NCI-H1930 (cell line): ENCODE results near the gene SMARCC2.
"Not testable (repeated sequence)": the region's sequence is repeated elsewhere in the genome, so short reads cannot be mapped to it uniquely, and the experiment has no call there.

Source experiments
- DNase-seq, 2 experiments: peaks; one replicate each; lab custom pipeline; 2025; lab: John Stamatoyannopoulos, UW

Gene SMARCC2

DNA sequence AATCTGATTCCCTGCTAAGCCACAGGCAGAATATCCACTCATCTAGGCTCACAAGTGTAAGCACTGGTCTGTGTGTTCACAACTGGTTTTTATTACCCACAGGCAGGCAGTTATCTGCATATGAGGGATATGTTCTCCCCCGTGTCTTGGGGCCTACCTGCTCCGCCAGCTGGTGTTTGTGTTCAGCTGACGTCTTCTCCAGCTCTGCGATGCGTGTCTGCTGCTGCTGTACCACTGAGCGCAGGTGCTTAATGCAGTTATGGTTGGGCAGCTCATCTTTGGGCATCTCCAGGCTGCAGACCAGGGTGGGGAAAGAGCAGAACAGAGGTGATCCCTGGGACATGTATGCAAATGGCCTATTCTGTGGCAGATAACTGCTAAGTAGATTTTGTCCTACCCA, 18.7 kb upstream of the SMARCC2 start:
- no peak for DNase-seq

DNA sequence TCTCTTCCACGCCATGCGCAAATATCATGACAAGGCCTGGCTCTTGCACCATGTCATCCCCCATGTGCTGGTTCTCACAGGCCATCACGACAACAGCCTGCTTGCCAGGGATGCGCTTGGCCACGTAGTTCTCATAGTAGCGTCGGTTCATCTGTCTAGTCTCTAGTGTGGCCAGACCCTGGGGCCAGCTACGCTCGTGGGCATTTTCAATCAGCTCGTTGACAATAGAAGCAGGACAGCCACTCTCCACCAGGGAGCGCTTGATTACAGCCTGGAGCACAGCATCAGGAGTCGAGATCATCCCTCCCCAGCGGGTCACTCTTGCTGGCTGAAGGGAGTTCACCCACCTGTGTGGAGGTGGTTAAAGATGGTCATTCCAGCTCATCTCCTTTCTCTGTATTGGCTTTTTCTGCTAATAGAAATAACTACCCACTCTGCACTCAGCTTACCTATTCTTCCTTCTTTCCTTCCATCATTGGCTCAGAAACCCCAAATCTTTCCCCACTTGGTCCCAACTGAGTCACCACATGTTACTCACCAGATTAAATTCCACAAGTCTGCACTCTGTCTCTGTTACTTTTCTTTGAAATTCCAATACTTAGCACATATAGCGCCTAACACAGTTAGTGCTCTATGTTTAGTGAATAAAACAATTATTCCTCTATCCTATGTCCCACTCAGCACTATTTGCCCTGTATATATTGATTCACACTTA, 17.3 kb upstream of the SMARCC2 start:
- peak in 1 of 2 experiments; percentile 6 for DNase-seq

DNA sequence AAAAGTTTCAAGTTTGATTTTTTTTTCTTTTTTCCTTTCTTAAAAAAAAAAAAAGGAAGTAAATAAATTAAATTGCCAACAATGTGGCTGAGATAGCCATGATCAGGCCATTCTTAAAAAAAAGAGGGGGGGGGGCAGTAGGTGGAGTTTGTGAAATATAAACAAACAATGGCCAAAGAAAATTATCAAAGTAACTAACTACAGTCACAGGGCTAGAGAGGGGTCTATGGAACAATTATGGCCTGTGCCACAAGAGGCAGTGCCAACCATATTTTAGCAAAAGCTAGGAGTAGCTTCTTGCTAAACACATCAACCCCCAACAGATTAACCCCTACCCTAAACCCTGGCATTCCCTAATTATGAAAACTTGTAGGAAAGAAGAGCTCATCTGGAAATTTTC, 16.2 kb upstream of the SMARCC2 start:
- no peak for DNase-seq

DNA sequence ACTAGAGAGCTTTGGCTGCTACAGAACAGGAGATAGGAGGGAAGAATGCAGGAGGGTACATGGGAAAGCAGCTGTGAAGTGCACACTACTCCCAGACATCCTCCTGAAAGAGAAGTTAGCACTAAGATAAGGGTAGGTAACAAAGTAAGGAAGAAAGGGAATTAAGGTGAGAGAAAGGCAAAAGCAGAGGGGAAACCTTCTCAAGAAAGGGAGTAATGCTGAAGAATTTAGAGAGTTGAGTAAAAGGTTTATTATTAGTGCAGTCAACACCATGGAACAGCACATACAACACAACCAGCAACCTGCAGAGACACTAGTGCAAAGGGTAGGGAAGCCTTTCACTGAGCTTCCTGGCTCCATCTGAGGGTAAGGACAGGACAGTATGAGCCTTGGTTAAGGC, 15.0 kb upstream of the SMARCC2 start:
- no peak for DNase-seq

GRCh38 chr12:56202838-56203237, 13.6 kb upstream of the SMARCC2 start:
- no peak for DNase-seq

GRCh38 chr12:56202366-56202765, 13.1 kb upstream of the SMARCC2 start:
- DNase-seq, result no peak

DNA sequence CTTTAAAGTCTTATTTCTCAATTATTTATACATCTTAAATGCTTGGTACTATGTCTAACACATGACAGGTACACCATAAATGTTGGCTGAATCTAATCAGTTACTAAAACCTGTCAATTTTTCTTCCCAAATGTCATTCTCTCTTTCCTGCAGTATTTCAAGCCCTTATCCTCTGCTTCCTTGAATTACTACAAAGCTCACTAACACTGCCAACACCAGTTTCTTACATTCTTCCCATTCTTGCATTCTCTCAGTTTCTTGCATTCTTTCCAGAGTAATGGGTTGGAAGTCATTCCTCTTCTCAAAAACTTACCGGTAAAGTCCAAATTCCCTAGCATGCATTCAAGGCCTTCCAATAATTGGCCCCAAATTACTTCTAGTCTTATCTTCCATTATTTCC, 9.6 kb upstream of the SMARCC2 start:
- DNase-seq, result no peak

- DNase-seq, result no peak
Observed at GRCh38 chr12:56197921-56198635, 8.8 kb upstream of the SMARCC2 start.

- DNase-seq, result not testable (repeated sequence)
Observed at GRCh38 chr12:56196818-56197550, 7.7 kb upstream of the SMARCC2 start.

DNA sequence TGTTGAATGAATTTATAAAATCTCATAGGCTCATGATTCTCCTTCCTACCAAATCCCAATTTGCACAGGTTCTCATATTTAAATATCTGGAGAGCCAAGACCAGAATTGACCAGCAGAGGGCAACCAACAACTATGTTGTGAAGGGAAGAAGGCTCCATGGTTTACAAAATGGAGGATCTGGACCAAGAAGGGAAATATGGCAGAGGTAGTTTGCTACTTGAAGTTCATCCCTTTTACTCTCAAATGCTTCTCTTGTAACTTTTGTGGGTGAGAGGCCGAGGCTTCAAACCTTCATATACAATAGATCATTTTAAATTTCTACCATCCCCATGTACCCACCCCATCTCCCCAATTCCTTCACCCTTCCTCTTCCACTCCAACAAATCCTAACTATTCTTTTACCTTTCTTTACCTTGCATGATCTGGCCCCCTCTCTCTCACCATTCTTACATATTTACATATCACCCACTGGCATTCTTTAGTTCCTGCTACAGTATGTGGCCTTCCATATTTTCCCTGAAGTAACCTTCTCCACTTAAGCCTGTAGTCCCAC, 3.8 kb upstream of the SMARCC2 start:
- peak; percentile 71 to 85 for DNase-seq

DNA sequence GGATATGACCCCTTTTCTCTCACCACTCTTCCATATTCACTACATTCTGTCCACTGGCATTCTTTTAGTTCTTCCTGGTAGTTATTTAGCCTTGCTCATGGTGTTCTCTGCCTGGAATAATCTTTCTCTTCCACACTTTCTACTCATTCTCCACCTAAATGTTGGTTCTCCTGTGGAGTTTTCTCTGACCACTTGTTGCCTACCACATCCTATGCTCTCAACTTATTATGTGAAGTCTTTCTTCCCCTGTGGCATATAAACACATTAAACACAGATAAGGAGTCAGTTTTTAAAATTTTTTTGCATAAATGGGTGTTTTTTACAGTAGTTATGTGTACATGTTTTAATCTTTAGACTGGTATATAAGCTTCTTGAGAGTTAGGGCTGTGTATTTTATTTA, 3.3 kb upstream of the SMARCC2 start:
- DNase-seq, result no peak

- DNase-seq, result no peak
Observed at GRCh38 chr12:56190695-56191155, 1.4 kb upstream of the SMARCC2 start.

GRCh38 chr12:56189918-56190694, 823 bp upstream of the SMARCC2 start:
- DNase-seq, result peak; percentile 88 to 89

DNA sequence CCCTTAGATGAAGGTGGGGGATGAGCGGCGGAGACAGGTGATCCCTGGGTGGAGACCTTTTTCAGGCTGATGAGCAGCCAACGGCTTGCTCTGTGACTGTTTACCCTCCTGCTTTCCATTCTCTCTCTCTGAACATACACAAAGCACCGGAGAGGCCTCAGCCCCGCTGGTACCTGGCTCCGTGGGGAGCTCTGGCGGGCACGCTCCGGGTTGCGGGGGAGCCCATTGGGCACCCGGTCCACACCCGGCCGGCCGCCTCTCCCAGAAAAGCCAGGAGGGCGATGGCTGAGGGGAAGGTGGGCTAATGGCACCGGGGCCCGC, 545 bp downstream of the SMARCC2 start:
- DNase-seq, result no peak

DNA sequence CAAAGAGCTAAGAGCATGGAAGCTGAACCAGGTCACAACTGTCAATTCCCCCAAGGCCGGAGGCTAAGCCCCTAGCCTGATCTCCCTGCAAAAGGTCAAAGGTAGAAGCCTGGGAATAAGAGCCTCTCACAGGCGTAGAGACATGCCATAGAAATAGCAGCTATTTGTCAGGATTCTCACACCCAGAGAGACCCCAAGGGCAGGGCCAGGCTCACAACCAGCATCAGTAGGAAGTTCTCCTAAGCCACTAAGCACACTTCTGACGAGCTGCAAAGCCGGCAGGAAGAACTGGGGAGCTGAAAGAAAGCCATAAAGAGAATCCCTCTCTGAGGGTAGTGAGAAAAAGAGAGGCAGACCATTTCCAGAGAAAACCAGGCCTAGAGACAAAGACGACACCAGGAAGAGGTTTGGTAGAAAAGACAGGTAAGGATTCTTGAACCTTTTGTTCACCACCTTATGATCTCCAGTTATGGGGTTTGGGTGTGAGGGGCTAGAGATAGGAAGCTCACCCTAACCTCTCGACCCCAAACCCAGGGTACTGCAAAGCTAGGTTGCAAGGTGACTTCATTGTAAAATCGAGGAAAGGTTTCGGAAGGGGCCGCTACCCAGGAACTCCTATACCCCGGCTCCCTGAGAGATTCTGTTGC, 1.0 kb downstream of the SMARCC2 start:
- no peak for DNase-seq

GRCh38 chr12:56186957-56187356, 2.3 kb downstream of the SMARCC2 start:
- DNase-seq, result no peak

GRCh38 chr12:56178347-56178746, 10.9 kb downstream of the SMARCC2 start:
- no peak for DNase-seq

DNA sequence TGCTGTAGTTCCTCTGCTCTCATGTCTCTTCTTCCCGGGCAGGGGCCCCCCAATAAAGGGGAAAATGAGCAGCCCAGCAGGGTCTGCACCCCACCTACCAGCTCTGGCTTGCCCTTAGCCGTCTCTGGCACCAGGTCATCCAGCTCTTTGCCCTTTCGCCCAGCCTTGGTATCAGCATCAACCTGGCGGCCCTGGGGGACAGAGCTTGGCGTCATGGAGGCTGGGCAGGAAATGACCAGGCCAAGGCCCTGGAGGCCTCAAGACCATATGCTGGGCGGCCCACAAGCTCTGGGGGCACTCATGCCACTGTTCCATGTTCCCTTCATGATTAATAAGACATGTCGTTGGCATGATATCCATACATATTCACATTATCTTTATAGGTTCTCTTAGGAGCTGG, 16.4 kb downstream of the SMARCC2 start:
- no peak for DNase-seq

DNA sequence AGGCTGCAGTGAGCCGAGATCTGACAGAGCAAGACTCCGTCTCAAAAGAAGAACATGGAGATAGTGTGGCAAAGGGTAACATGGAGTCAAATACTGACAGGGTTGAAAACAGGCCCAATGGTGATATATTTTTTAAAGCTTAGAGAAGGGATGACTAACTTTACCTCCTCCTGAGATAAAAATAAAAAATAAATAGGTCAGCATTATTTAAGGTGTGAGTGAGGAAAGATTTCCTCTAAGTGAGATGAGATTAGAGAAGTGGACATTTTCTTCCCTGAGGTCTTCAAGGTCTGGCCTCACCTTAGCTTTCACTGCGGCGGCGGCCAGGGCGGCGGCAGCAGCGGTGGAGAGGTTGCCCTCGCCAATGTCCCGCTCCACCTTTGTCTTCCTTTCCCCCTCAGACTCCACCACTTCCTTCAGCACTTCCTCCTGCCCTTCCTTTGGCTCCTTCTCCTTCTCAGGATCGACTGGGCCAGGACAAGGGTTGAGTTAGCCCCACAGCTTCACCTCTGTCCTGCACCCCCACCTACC, 20.0 kb downstream of the SMARCC2 start:
- DNase-seq, result no peak

GRCh38 chr12:56165369-56165768, 23.9 kb downstream of the SMARCC2 start:
- DNase-seq, result no peak

- DNase-seq, result no peak
Observed at GRCh38 chr12:56164345-56164729, 24.9 kb downstream of the SMARCC2 start.
